Gastroesophageal sphincter (tissue), 4 donors: ENCODE measurements around the gene GRN. TPM values are rescaled to one million over a fixed set of nuclear protein-coding genes. Genes with fewer than 3 reads are reported as not detected.
A peak's percentile ranks its signal among the peaks of the same experiment; 100 is the strongest.

Experiments used
- ATAC-seq: fragments of 150-250 bp; one replicate; pipeline ENCODE4 v1.9.1; 2016; ENCODE audit warnings: mild to moderate bottlenecking, moderate library complexity
- H3K27ac ChIP-seq, 4 donors: fragments of 200-600 bp; sonication (generic) in 3 of 4; 1 replicate in 3 of 4; 2 replicates in 1 of 4; pipeline ENCODE4 v1.5.1; 2016 to 2019
- H3K27me3 ChIP-seq: fragments of 200-600 bp; sonication (generic); one replicate; pipeline ENCODE4 v1.5.1; 2019
- H3K36me3 ChIP-seq, 2 donors: fragments of 200-600 bp; sonication (generic); one replicate each; pipeline ENCODE4 v1.5.1; 2019; ENCODE audit warnings: control low read depth in 1 of 2
- H3K4me1 ChIP-seq, 3 donors: fragments of 200-600 bp; sonication (generic); 1 replicate in 2 of 3; 2 replicates in 1 of 3; pipeline ENCODE4 v1.5.1; 2016 to 2019; ENCODE audit warnings: control low read depth in 2 of 3
- H3K4me3 ChIP-seq, 2 donors: fragments of 200-600 bp; sonication (generic); one replicate each; pipeline ENCODE4 v1.5.1; 2019; ENCODE audit warnings: mild to moderate bottlenecking in 1 of 2, moderate library complexity in 1 of 2
- H3K9me3 ChIP-seq, 3 donors: fragments of 200-600 bp; sonication (generic); one replicate each; pipeline ENCODE4 v1.5.1; 2017 to 2019; ENCODE audit warnings: control low read depth in 2 of 3
- EP300 ChIP-seq: sonication (generic); formaldehyde crosslinking; IDR thresholded peaks from one replicate; pipeline ENCODE4 v1.6.1; 2017; ENCODE audit warnings: antibody characterized with exemption, mild to moderate bottlenecking
- POLR2A ChIP-seq, 2 donors: fragments of 450-650 bp; IDR thresholded peaks; one replicate each; pipeline ENCODE4 v1.6.1; 2017; ENCODE audit warnings: antibody characterized with exemption in 2 of 2, mild to moderate bottlenecking in 2 of 2, moderate library complexity in 1 of 2
- POLR2AphosphoS5 ChIP-seq: sonication (generic); formaldehyde crosslinking; IDR thresholded peaks from one replicate; pipeline ENCODE4 v1.6.1; 2017; ENCODE audit warnings: antibody characterized with exemption
- WGBS, 2 donors: methylation state at CpG; one replicate each; pipeline ENCODE4 v1.1.5; 2018; ENCODE audit warnings: low coverage in 1 of 2; 5-methylcytosine and 5-hydroxymethylcytosine counted together
- total RNA-seq, 4 donors: library from RNA; depleted of rRNA; stranded (reverse); fragments of >200 nt; gene quantifications; one replicate each; pipeline ENCODE4 v1.1.0, GENCODE V29; 2016
- TF ChIP-seq, protein P1 (sequence below), 4 experiments: fragments of 200-600 bp in 2 of 4; fragments of 450-650 bp in 2 of 4; sonication (generic) in 1 of 4; IDR thresholded peaks; one replicate each; pipeline ENCODE4 v1.5.1; 2017 to 2019; ENCODE audit warnings: antibody characterized with exemption in 4 of 4, mild to moderate bottlenecking in 2 of 4, moderate library complexity in 2 of 4

The GRN gene
- total RNA-seq, 4 donors from 2014 or later: 108 to 237 (median 182) TPM

DNA sequence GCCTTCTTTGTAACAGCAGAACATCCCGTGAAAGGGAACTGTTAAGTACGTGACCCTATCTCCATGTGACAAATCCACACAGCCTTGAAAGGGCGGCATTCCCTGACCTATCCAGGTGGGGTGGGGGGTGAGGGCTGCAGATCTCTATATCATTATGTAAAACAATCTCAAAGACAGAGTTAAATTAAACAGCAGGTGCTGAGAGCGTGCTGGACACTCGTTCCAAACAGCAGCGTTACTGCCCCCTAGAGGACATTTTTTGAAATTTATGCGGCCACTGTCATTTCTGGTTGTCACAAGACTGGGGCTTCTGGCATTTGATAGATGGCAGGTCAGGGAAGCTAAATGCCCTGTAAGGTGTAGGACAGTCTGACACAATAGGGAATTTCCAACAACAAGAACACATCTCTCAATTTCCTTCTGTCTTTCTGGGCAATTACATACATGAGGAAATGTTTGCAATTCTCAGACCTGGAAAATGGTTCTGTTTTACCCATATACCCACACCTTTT, 13.8 kb upstream of the GRN start:
- Histone ChIP-seq H3K4me3 (no peak overlapping the region), H3K4me1 (peaks cover 0 to 19% (median 3%) of the 10 kb centered on the region in 3 donors), H3K27ac (no peak overlapping the region), H3K27me3 (peaks cover 1% of the 10 kb centered on the region), H3K9me3 (no peaks in the 10 kb centered on the region), H3K36me3 (no peaks in the 10 kb centered on the region)
- WGBS, 2 donors: 0% methylated on average over 5 to 6 of the region's 7 CpGs
- TF ChIP-seq, protein P1, sequence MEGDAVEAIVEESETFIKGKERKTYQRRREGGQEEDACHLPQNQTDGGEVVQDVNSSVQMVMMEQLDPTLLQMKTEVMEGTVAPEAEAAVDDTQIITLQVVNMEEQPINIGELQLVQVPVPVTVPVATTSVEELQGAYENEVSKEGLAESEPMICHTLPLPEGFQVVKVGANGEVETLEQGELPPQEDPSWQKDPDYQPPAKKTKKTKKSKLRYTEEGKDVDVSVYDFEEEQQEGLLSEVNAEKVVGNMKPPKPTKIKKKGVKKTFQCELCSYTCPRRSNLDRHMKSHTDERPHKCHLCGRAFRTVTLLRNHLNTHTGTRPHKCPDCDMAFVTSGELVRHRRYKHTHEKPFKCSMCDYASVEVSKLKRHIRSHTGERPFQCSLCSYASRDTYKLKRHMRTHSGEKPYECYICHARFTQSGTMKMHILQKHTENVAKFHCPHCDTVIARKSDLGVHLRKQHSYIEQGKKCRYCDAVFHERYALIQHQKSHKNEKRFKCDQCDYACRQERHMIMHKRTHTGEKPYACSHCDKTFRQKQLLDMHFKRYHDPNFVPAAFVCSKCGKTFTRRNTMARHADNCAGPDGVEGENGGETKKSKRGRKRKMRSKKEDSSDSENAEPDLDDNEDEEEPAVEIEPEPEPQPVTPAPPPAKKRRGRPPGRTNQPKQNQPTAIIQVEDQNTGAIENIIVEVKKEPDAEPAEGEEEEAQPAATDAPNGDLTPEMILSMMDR (IDR thresholded peaks at IDR 0.05): peak in 3 of 4 experiments; percentile 70 to 88 (median 75)
- TF ChIP-seq POLR2A (IDR thresholded peaks at IDR 0.05): no peak
- no peak for ATAC-seq

DNA sequence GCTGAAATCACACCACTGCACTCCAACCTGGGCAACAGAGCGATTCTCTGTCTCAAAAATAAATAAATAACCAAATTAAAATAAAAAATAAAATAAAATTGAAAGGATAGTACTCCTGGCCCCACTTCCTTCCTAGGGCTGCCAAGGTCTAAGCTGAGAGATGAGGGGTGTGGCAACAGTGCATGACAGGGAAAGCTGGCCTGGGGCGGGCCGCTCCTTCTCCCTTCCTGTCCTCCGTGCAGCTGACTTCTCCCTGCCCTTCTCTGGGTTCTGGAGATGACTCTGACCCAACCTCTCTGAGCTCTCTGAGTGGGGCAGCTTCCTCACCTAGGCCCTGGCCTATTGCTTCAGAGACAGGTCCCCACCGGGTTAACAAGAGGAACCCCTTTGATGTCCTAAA, 11.7 kb upstream of the GRN start:
- H3K4me3 ChIP-seq: no peak overlapping the region
- WGBS, 2 donors: 58 to 67% methylated on average over 3 to 5 of the region's 5 CpGs
- H3K4me1 ChIP-seq: peaks cover 0 to 10% (median 3%) of the 10 kb centered on the region in 3 donors
- H3K36me3 ChIP-seq: no peaks in the 10 kb centered on the region
- TF ChIP-seq EP300 (no peak), POLR2AphosphoS5 (no peak), POLR2A (IDR thresholded peaks at IDR 0.05) (no peak)
- TF ChIP-seq, protein P1 (IDR thresholded peaks at IDR 0.05): no peak
- no peak overlapping the region for H3K27ac ChIP-seq
- no peak for ATAC-seq
- peaks cover 14% of the 10 kb centered on the region for H3K27me3 ChIP-seq
- no peaks in the 10 kb centered on the region for H3K9me3 ChIP-seq

DNA sequence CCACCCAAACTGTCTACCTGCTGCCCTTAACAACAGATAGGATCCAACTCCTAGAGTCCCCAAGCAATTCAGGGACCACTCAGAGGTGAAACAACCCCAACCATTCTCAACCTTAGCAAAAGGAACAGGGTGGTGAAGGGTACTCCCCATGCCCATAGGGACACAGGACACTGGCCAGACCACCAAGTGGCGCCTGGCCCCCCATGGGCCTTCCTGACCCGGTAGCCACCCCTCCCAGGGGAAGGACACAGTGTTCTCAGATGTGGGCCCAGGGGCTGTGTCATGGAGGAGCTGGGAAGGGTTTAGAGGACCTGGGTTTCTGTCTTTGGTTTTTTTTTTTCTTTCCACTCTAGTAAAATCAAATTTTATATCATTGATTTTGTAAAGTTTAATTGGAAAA, 10.8 kb upstream of the GRN start:
- TF ChIP-seq POLR2AphosphoS5: no peak
- TF ChIP-seq, protein P1 (IDR thresholded peaks at IDR 0.05): no peak
- TF ChIP-seq POLR2A (IDR thresholded peaks at IDR 0.05): no peak
- TF ChIP-seq EP300: no peak
- Histone ChIP-seq H3K9me3 (no peaks in the 10 kb centered on the region), H3K27ac (no peak overlapping the region), H3K4me3 (no peak overlapping the region), H3K36me3 (no peaks in the 10 kb centered on the region), H3K27me3 (peaks cover 14% of the 10 kb centered on the region), H3K4me1 (peaks cover 0 to 10% (median 3%) of the 10 kb centered on the region in 3 donors)
- 67 to 70% methylated on average over 1 to 2 of the region's 2 CpGs for WGBS, 2 donors
- no peak for ATAC-seq

DNA sequence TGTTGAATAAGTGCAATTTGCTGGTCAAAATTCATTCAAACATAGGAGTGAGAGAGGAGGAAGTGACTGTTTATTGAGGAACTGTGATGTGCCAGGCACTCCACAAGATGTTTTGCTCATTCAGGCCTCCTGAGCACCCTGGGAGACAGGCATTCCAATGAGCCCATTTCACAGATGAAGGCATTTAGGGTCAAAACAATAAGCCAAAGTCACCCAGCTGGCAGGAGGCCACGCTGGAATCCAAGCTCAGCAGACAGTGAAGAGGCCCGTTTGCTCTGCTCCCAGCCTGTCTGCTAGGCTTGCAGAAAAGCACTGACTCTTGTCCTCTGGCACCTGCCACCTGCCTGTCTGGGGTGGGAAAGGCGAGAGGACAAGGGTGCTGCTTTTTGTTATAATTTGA, 10.4 kb upstream of the GRN start:
- TF ChIP-seq EP300: no peak
- TF ChIP-seq POLR2A (IDR thresholded peaks at IDR 0.05): no peak
- no peak for TF ChIP-seq POLR2AphosphoS5
- TF ChIP-seq, protein P1 (IDR thresholded peaks at IDR 0.05): no peak
- no peak for ATAC-seq
- H3K27ac ChIP-seq: no peak overlapping the region
- H3K4me3 ChIP-seq: no peak overlapping the region
- H3K27me3 ChIP-seq: peaks cover 14% of the 10 kb centered on the region
- peaks cover 0 to 10% (median 3%) of the 10 kb centered on the region in 3 donors for H3K4me1 ChIP-seq
- 14 to 36% methylated on average over 1 to 3 of the region's 3 CpGs for WGBS, 2 donors
- H3K9me3 ChIP-seq: no peaks in the 10 kb centered on the region
- no peaks in the 10 kb centered on the region for H3K36me3 ChIP-seq

DNA sequence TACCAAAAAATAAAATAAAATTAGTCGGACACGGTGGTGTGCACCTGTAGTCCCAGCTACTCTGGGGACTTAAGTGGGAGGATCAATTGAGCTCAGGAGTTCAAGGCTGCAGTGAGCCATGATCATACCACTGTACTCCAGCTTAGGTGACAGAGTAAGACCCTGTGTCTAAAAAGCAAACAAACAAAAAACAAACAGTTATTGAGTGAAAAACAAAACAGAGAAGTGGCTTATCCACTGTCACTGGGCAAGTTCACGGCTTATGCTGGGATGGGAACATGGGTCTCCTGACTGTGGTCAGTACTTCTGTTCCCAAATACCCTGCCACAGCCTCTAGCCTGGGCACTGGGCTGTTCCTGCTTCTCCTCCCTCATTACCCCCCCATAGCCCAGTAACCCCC, 9.5 kb upstream of the GRN start:
- WGBS, 2 donors: 62 to 82% methylated on average over 1 to 3 of the region's 3 CpGs
- no peaks in the 10 kb centered on the region for H3K9me3 ChIP-seq

More for the DNA sequence above, 9.5 kb upstream of the GRN start:
- no peak for ATAC-seq
- no peak overlapping the region for H3K27ac ChIP-seq
- H3K4me1 ChIP-seq: peaks cover 0 to 10% (median 3%) of the 10 kb centered on the region in 3 donors
- H3K36me3 ChIP-seq: no peaks in the 10 kb centered on the region
- H3K4me3 ChIP-seq: no peak overlapping the region
- TF ChIP-seq POLR2AphosphoS5 (no peak), POLR2A (IDR thresholded peaks at IDR 0.05) (no peak), EP300 (no peak)
- TF ChIP-seq, protein P1 (IDR thresholded peaks at IDR 0.05): no peak
- peaks cover 14% of the 10 kb centered on the region for H3K27me3 ChIP-seq
